Natural killer cell (primary cell): Measurements from ENCODE around the gene ATP10D. TPM values are rescaled to one million over a fixed set of nuclear protein-coding genes. Genes with fewer than 3 reads are reported as not detected.
A peak's percentile ranks its signal among the peaks of the same experiment; 100 is the strongest.

Experiments
- ATAC-seq, 3 donors: fragments of 150-1000 bp in 2 of 3; fragments of 200-7000 bp in 1 of 3; cut with Tn5 transposase; 1 replicate in 1 of 3; 2 replicates in 2 of 3; pipeline ENCODE4 v1.10.0; 2021; ENCODE audit warnings: mild to moderate bottlenecking in 2 of 3, moderate library complexity in 2 of 3
- DNase-seq, 2 donors: peaks; one replicate each; pipeline versions ENCODE4 v3.0.0 to v3.0.0-alpha.2; 2013 to 2021; ENCODE audit warnings: mixed read lengths in 1 of 2
- H3K27ac ChIP-seq: one replicate; pipeline ENCODE4 v1.5.1; 2013; ENCODE audit warnings: mild to moderate bottlenecking, low read length
- H3K27me3 ChIP-seq: one replicate; pipeline ENCODE4 v1.6.1; 2013; ENCODE audit warnings: low read length; ENCODE audit not compliant: control insufficient read depth, insufficient read depth
- H3K36me3 ChIP-seq: one replicate; pipeline ENCODE4 v1.6.1; 2013; ENCODE audit warnings: low read length; ENCODE audit not compliant: control insufficient read depth, insufficient read depth
- H3K4me1 ChIP-seq: one replicate; pipeline ENCODE4 v1.6.1; 2013; ENCODE audit warnings: low read length; ENCODE audit not compliant: control insufficient read depth, insufficient read depth
- H3K4me3 ChIP-seq: one replicate; pipeline ENCODE4 v1.5.1; 2013; ENCODE audit warnings: low read length
- H3K9me3 ChIP-seq: one replicate; pipeline ENCODE4 v1.6.1; 2013; ENCODE audit warnings: low read length; ENCODE audit not compliant: control insufficient read depth, insufficient read depth
- H3K27ac Mint-ChIP-seq, 2 donors: one replicate each; pipeline ENCODE4 v1.8.0; 2022; ENCODE audit warnings: mild to moderate bottlenecking in 2 of 2, mixed read lengths in 2 of 2, moderate library complexity in 1 of 2
- H3K27me3 Mint-ChIP-seq, 2 donors: one replicate each; pipeline ENCODE4 v1.8.0; 2022; ENCODE audit warnings: low read depth in 2 of 2, mixed read lengths in 2 of 2
- H3K36me3 Mint-ChIP-seq: one replicate; pipeline ENCODE4 v1.8.0; 2022; ENCODE audit warnings: mixed read lengths
- H3K4me1 Mint-ChIP-seq, 2 donors: one replicate each; pipeline ENCODE4 v1.8.0; 2022; ENCODE audit warnings: mixed read lengths in 2 of 2
- H3K4me3 Mint-ChIP-seq: one replicate; pipeline ENCODE4 v1.8.0; 2022; ENCODE audit warnings: mild to moderate bottlenecking, moderate library complexity, mixed read lengths
- H3K9me3 Mint-ChIP-seq, 2 donors: one replicate each; pipeline ENCODE4 v1.8.0; 2022; ENCODE audit warnings: mixed read lengths in 2 of 2
- CTCF ChIP-seq: fragments of 200-600 bp; IDR thresholded peaks from one replicate; pipeline ENCODE4 v1.8.0; 2022; ENCODE audit warnings: antibody characterized with exemption
- WGBS: methylation state at CpG from one replicate; pipeline ENCODE4 v1.1.7; 2013; ENCODE audit warnings: missing lambda C conversion rate; ENCODE audit not compliant: insufficient coverage; 5-methylcytosine and 5-hydroxymethylcytosine counted together
- intact Hi-C: fragments of 100-400 bp; cut with micrococcal nuclease; formaldehyde crosslinking; loops from one replicate; pipeline ENCODE4 v1.14.2; 2022
- total RNA-seq, 4 donors: library from RNA; stranded (reverse); fragments of 120-200 nt in 1 of 4; gene quantifications; one replicate each; pipeline versions ENCODE4 v1.2.3 to v1.2.4, GENCODE V29; 2013 to 2022

The ATP10D gene
- total RNA-seq, 3 donors from 2014 or later (not counting 1 experiment from before 2014, with no cell fraction given): 19.8 to 79.3 (median 28.0) TPM

GRCh38 chr4:47557255-47557654 lies 72.2 kb downstream of the ATP10D start:
- ATAC-seq (no peak), DNase-seq (no peak)
- Mint-ChIP-seq H3K4me3 (no peak overlapping the region), H3K27ac (no peak overlapping the region), H3K9me3 (no peaks in the 10 kb centered on the region), H3K36me3 (peaks cover 16% of the 10 kb centered on the region), H3K4me1 (peaks cover 0 to 6% of the 10 kb centered on the region in 2 donors), H3K27me3 (no peaks in the 10 kb centered on the region)
- H3K4me1 ChIP-seq: no peaks in the 10 kb centered on the region
- TF ChIP-seq CTCF: no peak
- no CpG with 5 or more reads among the region's 2 CpGs for WGBS
- no peaks in the 10 kb centered on the region for H3K9me3 ChIP-seq
- intact Hi-C loops: no loop called here
- H3K36me3 ChIP-seq: peaks cover 11% of the 10 kb centered on the region
- no peaks in the 10 kb centered on the region for H3K27me3 ChIP-seq
- no peak overlapping the region for H3K27ac ChIP-seq
- no peak overlapping the region for H3K4me3 ChIP-seq

DNA sequence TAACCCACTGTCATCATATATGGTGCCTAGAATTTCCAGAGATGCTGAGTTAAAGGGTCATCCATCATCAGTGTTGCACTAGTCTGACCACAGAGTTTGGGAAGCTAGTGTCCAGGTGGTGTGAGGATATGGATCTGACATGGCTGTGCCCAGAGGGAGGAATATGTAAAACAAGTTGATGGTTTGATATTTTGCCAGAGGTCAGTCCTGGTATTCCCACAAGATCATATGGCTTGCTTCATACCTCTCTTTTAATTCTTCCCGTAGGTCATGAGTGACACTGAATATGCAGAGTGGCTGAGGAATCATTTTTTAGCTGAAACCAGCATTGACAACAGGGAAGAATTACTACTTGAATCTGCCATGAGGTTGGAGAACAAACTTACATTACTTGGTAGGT lies 75.6 kb downstream of the ATP10D start:
- H3K9me3 ChIP-seq: no peaks in the 10 kb centered on the region
- Mint-ChIP-seq H3K36me3 (peaks cover 11% of the 10 kb centered on the region), H3K27ac (no peak overlapping the region), H3K4me3 (no peak overlapping the region), H3K4me1 (peaks cover 5 to 6% of the 10 kb centered on the region in 2 donors), H3K9me3 (no peaks in the 10 kb centered on the region), H3K27me3 (no peaks in the 10 kb centered on the region)
- 100% methylated on average over 1 of the region's 1 CpG for WGBS
- DNase-seq (no peak), ATAC-seq (no peak)
- H3K4me3 ChIP-seq: no peak overlapping the region
- no peaks in the 10 kb centered on the region for H3K4me1 ChIP-seq
- no peaks in the 10 kb centered on the region for H3K27me3 ChIP-seq
- no peak for TF ChIP-seq CTCF
- peaks cover 6% of the 10 kb centered on the region for H3K36me3 ChIP-seq
- H3K27ac ChIP-seq: no peak overlapping the region
- intact Hi-C loops: loop anchor here (5.0 kb wide), 1 partner anchor 68 kb away; no protein-coding TSS in a partner anchor

GRCh38 chr4:47561331-47561730 lies 76.3 kb downstream of the ATP10D start:
- H3K4me1 ChIP-seq: no peaks in the 10 kb centered on the region
- H3K9me3 ChIP-seq: no peaks in the 10 kb centered on the region
- H3K27me3 Mint-ChIP-seq: no peaks in the 10 kb centered on the region
- intact Hi-C loops: loop anchor here (5.0 kb wide), 1 partner anchor 69 kb away; no protein-coding TSS in a partner anchor
- peaks cover 5 to 6% of the 10 kb centered on the region in 2 donors for H3K4me1 Mint-ChIP-seq
- ATAC-seq: no peak
- H3K36me3 Mint-ChIP-seq: peaks cover 11% of the 10 kb centered on the region
- H3K36me3 ChIP-seq: peaks cover 6% of the 10 kb centered on the region
- WGBS: no CpG with 5 or more reads among the region's 1 CpG
- H3K4me3 ChIP-seq: no peak overlapping the region
- no peak overlapping the region for H3K4me3 Mint-ChIP-seq
- no peak for TF ChIP-seq CTCF
- no peak overlapping the region for H3K27ac Mint-ChIP-seq
- DNase-seq: no peak
- H3K27ac ChIP-seq: no peak overlapping the region
- H3K27me3 ChIP-seq: no peaks in the 10 kb centered on the region
- H3K9me3 Mint-ChIP-seq: no peaks in the 10 kb centered on the region

- H3K9me3 Mint-ChIP-seq: no peaks in the 10 kb centered on the region
- peak in 1 of 2 donors; percentile 7 for DNase-seq
- peaks cover 10% of the 10 kb centered on the region for H3K36me3 ChIP-seq
Measured at GRCh38 chr4:47562297-47562696, 77.2 kb downstream of the ATP10D start.

More at GRCh38 chr4:47562297-47562696, 77.2 kb downstream of the ATP10D start:
- H3K27me3 Mint-ChIP-seq: no peaks in the 10 kb centered on the region
- Histone ChIP-seq H3K9me3 (no peaks in the 10 kb centered on the region), H3K4me3 (no peak overlapping the region), H3K4me1 (no peaks in the 10 kb centered on the region), H3K27ac (no peak overlapping the region), H3K27me3 (no peaks in the 10 kb centered on the region)
- WGBS: 45% methylated on average over 3 of the region's 3 CpGs
- no peak overlapping the region for H3K4me3 Mint-ChIP-seq
- ATAC-seq: peak in 1 of 3 donors; percentile 58
- peaks cover 11% of the 10 kb centered on the region for H3K36me3 Mint-ChIP-seq
- H3K27ac Mint-ChIP-seq: no peak overlapping the region
- TF ChIP-seq CTCF: no peak
- H3K4me1 Mint-ChIP-seq: peaks cover 5 to 6% of the 10 kb centered on the region in 2 donors
- intact Hi-C loops: loop anchor here (5.0 kb wide), 1 partner anchor 70 kb away; no protein-coding TSS in a partner anchor
